Caco-2 (cell line): ENCODE results near the gene COMMD8. TPM values are rescaled to one million over a fixed set of nuclear protein-coding genes. Genes with fewer than 3 reads are reported as not detected.

Experiments
- BruUV-seq: library from RNA; stranded (reverse); fragments of 400-500 nt; replicated peaks from 2 replicates; lab custom pipeline; 2021; lab: Mats Ljungman, UMichigan
- CTCF ChIA-PET: fragments of 300-600 bp; sonication (Branson Sonifier 250); formaldehyde crosslinking; loops from one replicate; lab custom pipeline; 2022; ENCODE audit warnings: antibody characterized with exemption; lab: Charles Lee
- POLR2A ChIA-PET: fragments of 300-600 bp; sonication (Branson Sonifier 250); formaldehyde crosslinking; loops from one replicate; lab custom pipeline; 2022; ENCODE audit warnings: antibody characterized with exemption; lab: Charles Lee
- DNase-seq, 2 experiments: peaks; one replicate each; pipeline versions ENCODE4 v3.0.0 to v3.0.0-alpha.2; 2020 to 2022
- H3K27me3 ChIP-seq: replicated peaks from 2 replicates; pipeline ENCODE4 v1.6.0; 2011; ENCODE audit warnings: low read length; ENCODE audit not compliant: control insufficient read depth, insufficient read depth
- H3K36me3 ChIP-seq: 2 replicates; pipeline ENCODE4 v1.5.1; 2011; ENCODE audit warnings: low read length; ENCODE audit not compliant: control insufficient read depth, insufficient read depth
- H3K4me1 ChIP-seq: fragments of 250-450 bp; sonication (Bioruptor Pico); 2 replicates; pipeline ENCODE4 v1.5.1; 2020; ENCODE audit warnings: mild to moderate bottlenecking
- H3K4me3 ChIP-seq: 2 replicates; pipeline ENCODE4 v1.5.1; 2011; ENCODE audit warnings: low read depth, mild to moderate bottlenecking, control low read depth, low read length
- H3K9me3 ChIP-seq: fragments of 250-450 bp; sonication (Bioruptor Pico); 2 replicates; pipeline ENCODE4 v1.5.1; 2020; ENCODE audit warnings: mild to moderate bottlenecking, moderate library complexity
- H3K27ac Mint-ChIP-seq: one replicate; pipeline ENCODE4 v1.8.0; 2022; ENCODE audit warnings: mixed read lengths; ENCODE audit not compliant: unreplicated experiment
- H3K27me3 Mint-ChIP-seq: one replicate; pipeline ENCODE4 v1.8.0; 2022; ENCODE audit warnings: mixed read lengths; ENCODE audit not compliant: insufficient read depth, unreplicated experiment
- H3K36me3 Mint-ChIP-seq: one replicate; pipeline ENCODE4 v1.8.0; 2022; ENCODE audit warnings: mild to moderate bottlenecking, mixed read lengths; ENCODE audit not compliant: insufficient read depth, unreplicated experiment
- H3K4me1 Mint-ChIP-seq: one replicate; pipeline ENCODE4 v1.8.0; 2022; ENCODE audit warnings: low read depth, mixed read lengths; ENCODE audit not compliant: unreplicated experiment
- H3K4me3 Mint-ChIP-seq: one replicate; pipeline ENCODE4 v1.8.0; 2022; ENCODE audit warnings: mild to moderate bottlenecking, moderate library complexity, mixed read lengths; ENCODE audit not compliant: unreplicated experiment
- H3K9me3 Mint-ChIP-seq: one replicate; pipeline ENCODE4 v1.8.0; 2022; ENCODE audit warnings: mixed read lengths; ENCODE audit not compliant: unreplicated experiment
- intact Hi-C: fragments of 100-400 bp; cut with micrococcal nuclease; formaldehyde crosslinking; loops from one replicate; pipeline ENCODE4 v1.10.0; 2022; ENCODE audit not compliant: unreplicated experiment
- total RNA-seq: library from RNA; stranded (reverse); gene quantifications from 2 replicates; pipeline ENCODE4 v1.2.3, GENCODE V29; 2022
- TF ChIP-seq, protein P1 (sequence below), 2 experiments: fragments of 200-600 bp in 1 of 2; IDR thresholded peaks; 1 replicate in 1 of 2; 2 replicates in 1 of 2; pipeline versions ENCODE4 v1.5.1 to v1.8.0; 2011 to 2022; ENCODE audit warnings: antibody characterized with exemption in 1 of 2, control low read depth in 1 of 2, inconsistent platforms in 1 of 2, low read depth in 1 of 2, low read length in 1 of 2, mild to moderate bottlenecking in 1 of 2, moderate library complexity in 1 of 2; ENCODE audit not compliant: insufficient read depth in 1 of 2, severe bottlenecking in 1 of 2, unreplicated experiment in 1 of 2

COMMD8 gene
- total RNA-seq, 1 experiment from 2014 or later: 38.8 TPM

DNA sequence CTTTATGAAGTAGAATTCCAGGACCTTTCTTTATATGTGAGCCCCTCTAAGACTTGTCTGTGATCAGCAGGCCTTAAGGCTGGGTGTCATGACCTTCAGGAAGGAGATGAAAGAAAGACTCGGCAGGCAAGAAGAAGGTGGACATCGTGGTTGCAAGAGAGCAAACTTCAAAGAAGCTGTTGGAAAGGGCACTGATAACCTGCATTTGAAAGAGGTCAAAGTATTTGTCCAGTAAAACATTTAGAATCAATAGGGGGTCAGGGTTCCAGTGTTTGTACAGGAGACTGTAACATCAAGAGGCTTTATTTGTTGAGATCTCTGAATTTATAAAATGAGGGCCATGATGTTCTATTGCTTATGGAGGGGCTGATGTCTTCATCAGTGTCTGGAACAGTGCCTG is 44.2 kb downstream of the COMMD8 start:
- ChIA-PET CTCF (no interaction called here), POLR2A (no interaction called here)
- Histone ChIP-seq H3K4me1 (peaks cover 45% of the 10 kb centered on the region), H3K4me3 (no peak overlapping the region), H3K36me3 (no peaks in the 10 kb centered on the region), H3K9me3 (no peaks in the 10 kb centered on the region), H3K27me3 (no peaks in the 10 kb centered on the region)
- Mint-ChIP-seq H3K36me3 (no peaks in the 10 kb centered on the region), H3K27ac (peak overlapping the region; percentile 16), H3K27me3 (no peaks in the 10 kb centered on the region), H3K4me3 (no peak overlapping the region), H3K9me3 (peaks cover 28% of the 10 kb centered on the region), H3K4me1 (peaks cover 22% of the 10 kb centered on the region)
- BruUV-seq: no TSS peak
- intact Hi-C loops: no loop called here
- peak; percentile 53 to 68 for DNase-seq
- TF ChIP-seq, protein P1, sequence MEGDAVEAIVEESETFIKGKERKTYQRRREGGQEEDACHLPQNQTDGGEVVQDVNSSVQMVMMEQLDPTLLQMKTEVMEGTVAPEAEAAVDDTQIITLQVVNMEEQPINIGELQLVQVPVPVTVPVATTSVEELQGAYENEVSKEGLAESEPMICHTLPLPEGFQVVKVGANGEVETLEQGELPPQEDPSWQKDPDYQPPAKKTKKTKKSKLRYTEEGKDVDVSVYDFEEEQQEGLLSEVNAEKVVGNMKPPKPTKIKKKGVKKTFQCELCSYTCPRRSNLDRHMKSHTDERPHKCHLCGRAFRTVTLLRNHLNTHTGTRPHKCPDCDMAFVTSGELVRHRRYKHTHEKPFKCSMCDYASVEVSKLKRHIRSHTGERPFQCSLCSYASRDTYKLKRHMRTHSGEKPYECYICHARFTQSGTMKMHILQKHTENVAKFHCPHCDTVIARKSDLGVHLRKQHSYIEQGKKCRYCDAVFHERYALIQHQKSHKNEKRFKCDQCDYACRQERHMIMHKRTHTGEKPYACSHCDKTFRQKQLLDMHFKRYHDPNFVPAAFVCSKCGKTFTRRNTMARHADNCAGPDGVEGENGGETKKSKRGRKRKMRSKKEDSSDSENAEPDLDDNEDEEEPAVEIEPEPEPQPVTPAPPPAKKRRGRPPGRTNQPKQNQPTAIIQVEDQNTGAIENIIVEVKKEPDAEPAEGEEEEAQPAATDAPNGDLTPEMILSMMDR (IDR thresholded peaks at IDR 0.05; ENCODE audit: insufficient read depth in 1 of 2, low read depth in 1 of 2, low read length in 1 of 2, severe bottlenecking in 1 of 2, unreplicated experiment in 1 of 2): no peak

DNA sequence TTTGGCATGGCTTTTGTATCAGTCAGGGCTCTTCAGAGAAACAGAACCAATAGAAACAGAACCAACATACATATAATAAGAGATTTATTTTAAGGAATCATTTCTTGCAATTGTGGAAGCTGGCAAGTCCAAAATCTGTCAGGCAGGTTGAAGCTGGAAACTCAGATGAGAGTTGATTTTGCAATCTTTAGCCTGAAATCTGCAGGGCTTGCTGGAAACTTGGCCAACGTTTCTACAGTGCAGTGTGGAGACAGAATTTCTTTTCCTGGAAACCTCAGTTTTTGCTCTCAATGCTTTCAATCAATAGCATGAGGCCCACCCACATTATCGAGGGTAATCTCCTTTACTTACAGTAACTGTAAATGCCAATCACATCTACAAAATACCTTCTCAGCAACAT is 45.4 kb downstream of the COMMD8 start:
- H3K9me3 ChIP-seq: no peaks in the 10 kb centered on the region
- POLR2A ChIA-PET: no interaction called here
- no peak overlapping the region for H3K27ac Mint-ChIP-seq

DNA sequence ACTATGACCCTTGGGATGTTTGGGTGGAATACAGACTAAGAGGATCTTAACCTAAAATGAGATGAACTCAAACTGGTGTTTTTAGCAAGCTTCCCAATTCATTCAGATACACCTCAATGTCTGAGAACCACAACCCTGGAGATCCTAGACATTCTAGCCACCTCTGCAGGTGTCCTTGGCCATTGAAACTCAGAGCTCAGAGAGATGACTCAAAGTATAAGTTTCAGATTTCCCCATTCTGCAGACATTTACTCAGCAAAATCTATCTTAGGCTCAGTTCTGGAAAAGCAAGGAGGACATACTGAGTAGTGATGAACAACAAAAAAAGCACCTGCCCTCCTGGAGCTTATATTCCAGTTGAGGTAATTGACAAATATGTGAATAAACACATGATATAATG is 47.8 kb downstream of the COMMD8 start:
- BruUV-seq: no TSS peak
- DNase-seq: no peak
- CTCF ChIA-PET: no interaction called here
- no peak overlapping the region for H3K27ac Mint-ChIP-seq
- no peaks in the 10 kb centered on the region for H3K36me3 Mint-ChIP-seq
- Histone ChIP-seq H3K4me1 (peaks cover 37% of the 10 kb centered on the region), H3K4me3 (no peak overlapping the region), H3K27me3 (no peaks in the 10 kb centered on the region), H3K9me3 (no peaks in the 10 kb centered on the region), H3K36me3 (no peaks in the 10 kb centered on the region)
- TF ChIP-seq, protein P1 (IDR thresholded peaks at IDR 0.05; ENCODE audit: insufficient read depth in 1 of 2, low read depth in 1 of 2, low read length in 1 of 2, severe bottlenecking in 1 of 2, unreplicated experiment in 1 of 2): no peak
- peaks cover 14% of the 10 kb centered on the region for H3K9me3 Mint-ChIP-seq
- POLR2A ChIA-PET: no interaction called here
- intact Hi-C loops: no loop called here
- H3K4me3 Mint-ChIP-seq: no peak overlapping the region
- no peaks in the 10 kb centered on the region for H3K27me3 Mint-ChIP-seq
- peaks cover 11% of the 10 kb centered on the region for H3K4me1 Mint-ChIP-seq

More for the DNA sequence above, 45.4 kb downstream of the COMMD8 start:
- Histone ChIP-seq H3K27me3 (no peaks in the 10 kb centered on the region), H3K4me1 (peaks cover 44% of the 10 kb centered on the region), H3K36me3 (no peaks in the 10 kb centered on the region), H3K4me3 (no peak overlapping the region)
- H3K4me1 Mint-ChIP-seq: peaks cover 19% of the 10 kb centered on the region
- no peaks in the 10 kb centered on the region for H3K27me3 Mint-ChIP-seq
- CTCF ChIA-PET: no interaction called here
- H3K4me3 Mint-ChIP-seq: no peak overlapping the region
- no peak for DNase-seq
- no peaks in the 10 kb centered on the region for H3K36me3 Mint-ChIP-seq
- intact Hi-C loops: no loop called here
- BruUV-seq: no TSS peak
- peaks cover 28% of the 10 kb centered on the region for H3K9me3 Mint-ChIP-seq
- TF ChIP-seq, protein P1 (IDR thresholded peaks at IDR 0.05; ENCODE audit: insufficient read depth in 1 of 2, low read depth in 1 of 2, low read length in 1 of 2, severe bottlenecking in 1 of 2, unreplicated experiment in 1 of 2): no peak
